B cell (primary cell): Measurements from ENCODE around the gene ZDHHC14.

Experiments used
- CTCF ChIP-seq: fragments of 200-600 bp; IDR thresholded peaks from one replicate; pipeline ENCODE4 v1.8.0; 2022; ENCODE audit warnings: antibody characterized with exemption, mild to moderate bottlenecking
- EZH2 ChIP-seq: IDR thresholded peaks from 2 replicates; pipeline ENCODE4 v1.6.1; 2012; ENCODE audit warnings: borderline replicate concordance, low read depth, mild to moderate bottlenecking, moderate library complexity, low read length; ENCODE audit not compliant: insufficient read depth, poor library complexity, severe bottlenecking

- no peak for TF ChIP-seq EZH2
- TF ChIP-seq CTCF = no peak
Measured at GRCh38 chr6:157427969-157428368, 47.0 kb downstream of the ZDHHC14 start.
